ENCODE measurements around the gene ITGB3BP. TPM values are rescaled to one million over a fixed set of nuclear protein-coding genes. Genes with fewer than 3 reads are reported as not detected.
A peak's percentile ranks its signal among the peaks of the same experiment; 100 is the strongest.

Gene ITGB3BP
- total RNA-seq, 2 donors from 2014 or later, result 7.4 to 16.1 TPM

- no peaks in the 10 kb centered on the region for H3K36me3 ChIP-seq
- DNase-seq (ENCODE audit: low spot score), result no peak
- H3K27me3 ChIP-seq (replicated peaks; ENCODE audit: insufficient read depth), result no peaks in the 10 kb centered on the region
- no peaks in the 10 kb centered on the region for H3K4me1 ChIP-seq (replicated peaks)
- H3K9me3 ChIP-seq, result no peaks in the 10 kb centered on the region
- no peak overlapping the region for H3K27ac ChIP-seq
- no peak overlapping the region for H3K4me3 ChIP-seq
- 90% methylated on average over 1 of the region's 1 CpG for WGBS
- intact Hi-C loops (cut with DNase I), result no loop called here
- no peak for TF ChIP-seq CTCF (IDR thresholded peaks at IDR 0.05)
- no peak for TF ChIP-seq POLR2A (IDR thresholded peaks at IDR 0.05)
- no peak for TF ChIP-seq POLR2AphosphoS5 (IDR thresholded peaks at IDR 0.05)
Measured at GRCh38 chr1:63533931-63534330, 10.9 kb upstream of the ITGB3BP start.

- H3K4me3 ChIP-seq, result no peak overlapping the region
- no peak for DNase-seq (ENCODE audit: low spot score)
- intact Hi-C loops (cut with DNase I), result no loop called here
- no peaks in the 10 kb centered on the region for H3K27me3 ChIP-seq (replicated peaks; ENCODE audit: insufficient read depth)
- H3K27ac ChIP-seq, result no peak overlapping the region
- H3K9me3 ChIP-seq, result no peaks in the 10 kb centered on the region
- WGBS, result 78% methylated on average over 1 of the region's 1 CpG
- TF ChIP-seq POLR2A (IDR thresholded peaks at IDR 0.05), result no peak
- TF ChIP-seq POLR2AphosphoS5 (IDR thresholded peaks at IDR 0.05), result no peak
- no peak for TF ChIP-seq CTCF (IDR thresholded peaks at IDR 0.05)
- no peaks in the 10 kb centered on the region for H3K36me3 ChIP-seq
- H3K4me1 ChIP-seq (replicated peaks), result no peaks in the 10 kb centered on the region
Measured at GRCh38 chr1:63532727-63533126, 9.7 kb upstream of the ITGB3BP start.

- TF ChIP-seq POLR2AphosphoS5 (IDR thresholded peaks at IDR 0.05) (no peak), CTCF (IDR thresholded peaks at IDR 0.05) (no peak), POLR2A (IDR thresholded peaks at IDR 0.05) (no peak)
- Histone ChIP-seq H3K27me3 (replicated peaks; ENCODE audit: insufficient read depth) (no peaks in the 10 kb centered on the region), H3K36me3 (no peaks in the 10 kb centered on the region), H3K27ac (peak overlapping the region; percentile 93 to 96), H3K4me3 (peak overlapping the region; percentile 51 to 64), H3K4me1 (replicated peaks) (no peaks in the 10 kb centered on the region), H3K9me3 (no peaks in the 10 kb centered on the region)
- 39% methylated on average over 3 of the region's 3 CpGs for WGBS
- no peak for DNase-seq (ENCODE audit: low spot score)
- intact Hi-C loops (cut with DNase I), result no loop called here
Measured at GRCh38 chr1:63524201-63524600, 1.2 kb upstream of the ITGB3BP start.

GRCh38 chr1:63523738-63524137 lies 713 bp upstream of the ITGB3BP start:
- TF ChIP-seq CTCF (IDR thresholded peaks at IDR 0.05) (no peak), POLR2A (IDR thresholded peaks at IDR 0.05) (no peak), POLR2AphosphoS5 (IDR thresholded peaks at IDR 0.05) (no peak)
- Histone ChIP-seq H3K4me3 (peak overlapping the region; percentile 51 to 64), H3K4me1 (replicated peaks) (no peaks in the 10 kb centered on the region), H3K27ac (peak overlapping the region; percentile 93 to 96), H3K27me3 (replicated peaks; ENCODE audit: insufficient read depth) (no peaks in the 10 kb centered on the region), H3K36me3 (no peaks in the 10 kb centered on the region), H3K9me3 (no peaks in the 10 kb centered on the region)
- intact Hi-C loops (cut with DNase I), result no loop called here
- WGBS, result under 1% methylated on average over 11 of the region's 11 CpGs
- no peak for DNase-seq (ENCODE audit: low spot score)

- DNase-seq (ENCODE audit: low spot score), result no peak
- WGBS, result 90% methylated on average over 2 of the region's 2 CpGs
- no peak overlapping the region for H3K27ac ChIP-seq
- no peaks in the 10 kb centered on the region for H3K4me1 ChIP-seq (replicated peaks)
- no peaks in the 10 kb centered on the region for H3K9me3 ChIP-seq
- no peak overlapping the region for H3K4me3 ChIP-seq
- TF ChIP-seq CTCF (IDR thresholded peaks at IDR 0.05), result no peak
- no peak for TF ChIP-seq POLR2AphosphoS5 (IDR thresholded peaks at IDR 0.05)
- TF ChIP-seq POLR2A (IDR thresholded peaks at IDR 0.05), result no peak
- H3K36me3 ChIP-seq, result no peaks in the 10 kb centered on the region
- intact Hi-C loops (cut with DNase I), result no loop called here
- H3K27me3 ChIP-seq (replicated peaks; ENCODE audit: insufficient read depth), result no peaks in the 10 kb centered on the region
Measured at GRCh38 chr1:63516629-63517028, 6.4 kb downstream of the ITGB3BP start.

Data from prostate gland (tissue), 2 donors.